Endodermal cell (in vitro differentiated cells): ENCODE data around the gene JADE1. TPM values are rescaled to one million over a fixed set of nuclear protein-coding genes. Genes with fewer than 3 reads are reported as not detected.

Source experiments
- DNase-seq: peaks from one replicate; pipeline ENCODE4 v3.0.0-alpha.2; 2017
- H3K27ac ChIP-seq: 2 replicates; pipeline ENCODE4 v1.5.1; 2013; ENCODE audit warnings: mild to moderate bottlenecking, low read depth, low read length, moderate library complexity
- H3K27me3 ChIP-seq: 2 replicates; pipeline ENCODE4 v1.6.1; 2013; ENCODE audit warnings: mild to moderate bottlenecking, low read length, moderate library complexity; ENCODE audit not compliant: insufficient read depth, control insufficient read depth, poor library complexity, severe bottlenecking
- H3K36me3 ChIP-seq: 2 replicates; pipeline ENCODE4 v1.7.0; 2013; ENCODE audit warnings: mild to moderate bottlenecking, low read length, moderate library complexity; ENCODE audit not compliant: control insufficient read depth, insufficient read depth
- H3K4me1 ChIP-seq: one replicate; pipeline ENCODE4 v1.7.0; 2013; ENCODE audit warnings: low read length; ENCODE audit not compliant: control insufficient read depth, insufficient read depth
- H3K4me3 ChIP-seq: 2 replicates; pipeline ENCODE4 v1.5.1; 2013; ENCODE audit warnings: mild to moderate bottlenecking, low read length, moderate library complexity
- H3K9ac ChIP-seq: 2 replicates; pipeline ENCODE4 v1.6.1; 2013; ENCODE audit warnings: mild to moderate bottlenecking, low read length, moderate library complexity; ENCODE audit not compliant: poor library complexity, severe bottlenecking; ENCODE audit errors: extremely low read depth
- H3K9me3 ChIP-seq: 2 replicates; pipeline ENCODE4 v1.6.1; 2013; ENCODE audit warnings: mild to moderate bottlenecking, low read length, moderate library complexity; ENCODE audit not compliant: control insufficient read depth
- H3K27ac Mint-ChIP-seq: 2 replicates; pipeline ENCODE4 v1.8.0; 2020; ENCODE audit warnings: mixed read lengths
- H3K27me3 Mint-ChIP-seq: 2 replicates; pipeline ENCODE4 v1.8.0; 2021; ENCODE audit warnings: mild to moderate bottlenecking, mixed read lengths; ENCODE audit not compliant: insufficient read depth
- H3K36me3 Mint-ChIP-seq: 2 replicates; pipeline ENCODE4 v1.8.0; 2020; ENCODE audit warnings: low read depth, mixed read lengths
- H3K4me1 Mint-ChIP-seq: 2 replicates; pipeline ENCODE4 v1.8.0; 2020; ENCODE audit warnings: mixed read lengths
- H3K4me3 Mint-ChIP-seq: 2 replicates; pipeline ENCODE4 v1.8.0; 2020; ENCODE audit warnings: mild to moderate bottlenecking, moderate library complexity, mixed read lengths
- H3K9me3 Mint-ChIP-seq: 2 replicates; pipeline ENCODE4 v1.8.0; 2020; ENCODE audit warnings: mild to moderate bottlenecking, mixed read lengths
- WGBS, 2 experiments: methylation state at CpG; one replicate each; pipeline versions ENCODE4 v1.1.5 to v1.1.7; 2013; ENCODE audit warnings: missing lambda C conversion rate in 2 of 2, mixed read lengths in 1 of 2; ENCODE audit not compliant: insufficient coverage in 1 of 2, insufficient read length in 1 of 2; 5-methylcytosine and 5-hydroxymethylcytosine counted together
- total RNA-seq, 2 donors: library from RNA; stranded (reverse); fragmentation: NEBNext Ultra II Directional in 1 of 2; extraction: Animal tissue kit (Norgen Biotek cat#: 25700) in 1 of 2; gene quantifications; 2 replicates in 1 of 2; 3 replicates in 1 of 2; pipeline ENCODE4 v1.2.1, GENCODE V29; 2021
- TF ChIP-seq, protein P1 (sequence below): fragments of 200-600 bp; sonication (generic); conservative IDR thresholded peaks from 2 replicates; pipeline ENCODE4 v1.5.0; 2021; ENCODE audit warnings: antibody characterized with exemption, mild to moderate bottlenecking

JADE1 gene
- total RNA-seq, 2 donors from 2014 or later: 48.5 to 50.8 TPM

DNA sequence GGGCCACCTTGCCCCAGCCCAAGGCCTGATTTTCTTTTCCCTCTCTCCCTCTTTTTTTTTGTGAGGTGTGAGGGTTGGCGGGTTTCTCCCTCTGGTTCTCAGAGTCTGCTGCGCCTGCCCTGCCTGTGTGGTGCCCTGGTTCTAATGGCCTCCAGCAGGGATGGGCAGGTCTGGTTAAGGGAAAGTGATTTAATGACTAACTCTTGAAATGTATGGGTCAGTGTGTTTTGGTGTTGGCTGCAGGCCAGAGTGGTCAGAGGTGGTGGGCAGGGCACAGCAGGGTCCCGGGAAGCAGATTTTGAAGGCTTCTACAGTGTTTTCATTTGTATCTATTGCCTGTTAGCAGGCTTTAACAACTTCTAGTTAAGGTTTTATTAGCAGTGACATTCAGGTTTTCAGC lies 39.0 kb downstream of the JADE1 start:
- H3K36me3 Mint-ChIP-seq: peaks cover 92% of the 10 kb centered on the region
- Histone ChIP-seq H3K9ac (no peak overlapping the region), H3K36me3 (peaks cover 95% of the 10 kb centered on the region), H3K4me3 (no peak overlapping the region), H3K4me1 (no peaks in the 10 kb centered on the region), H3K27me3 (no peaks in the 10 kb centered on the region), H3K9me3 (no peaks in the 10 kb centered on the region), H3K27ac (no peak overlapping the region)
- H3K27ac Mint-ChIP-seq: peak overlapping the region; percentile 72
- no peaks in the 10 kb centered on the region for H3K4me1 Mint-ChIP-seq
- TF ChIP-seq, protein P1, sequence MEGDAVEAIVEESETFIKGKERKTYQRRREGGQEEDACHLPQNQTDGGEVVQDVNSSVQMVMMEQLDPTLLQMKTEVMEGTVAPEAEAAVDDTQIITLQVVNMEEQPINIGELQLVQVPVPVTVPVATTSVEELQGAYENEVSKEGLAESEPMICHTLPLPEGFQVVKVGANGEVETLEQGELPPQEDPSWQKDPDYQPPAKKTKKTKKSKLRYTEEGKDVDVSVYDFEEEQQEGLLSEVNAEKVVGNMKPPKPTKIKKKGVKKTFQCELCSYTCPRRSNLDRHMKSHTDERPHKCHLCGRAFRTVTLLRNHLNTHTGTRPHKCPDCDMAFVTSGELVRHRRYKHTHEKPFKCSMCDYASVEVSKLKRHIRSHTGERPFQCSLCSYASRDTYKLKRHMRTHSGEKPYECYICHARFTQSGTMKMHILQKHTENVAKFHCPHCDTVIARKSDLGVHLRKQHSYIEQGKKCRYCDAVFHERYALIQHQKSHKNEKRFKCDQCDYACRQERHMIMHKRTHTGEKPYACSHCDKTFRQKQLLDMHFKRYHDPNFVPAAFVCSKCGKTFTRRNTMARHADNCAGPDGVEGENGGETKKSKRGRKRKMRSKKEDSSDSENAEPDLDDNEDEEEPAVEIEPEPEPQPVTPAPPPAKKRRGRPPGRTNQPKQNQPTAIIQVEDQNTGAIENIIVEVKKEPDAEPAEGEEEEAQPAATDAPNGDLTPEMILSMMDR: no peak
- no peaks in the 10 kb centered on the region for H3K27me3 Mint-ChIP-seq
- no peaks in the 10 kb centered on the region for H3K9me3 Mint-ChIP-seq
- peak; percentile 31 for DNase-seq
- 93% methylated on average over 3 of the region's 3 CpGs; no CpG with 5 or more reads in 1 of the 2 experiments for WGBS, 2 experiments
- no peak overlapping the region for H3K4me3 Mint-ChIP-seq

DNA sequence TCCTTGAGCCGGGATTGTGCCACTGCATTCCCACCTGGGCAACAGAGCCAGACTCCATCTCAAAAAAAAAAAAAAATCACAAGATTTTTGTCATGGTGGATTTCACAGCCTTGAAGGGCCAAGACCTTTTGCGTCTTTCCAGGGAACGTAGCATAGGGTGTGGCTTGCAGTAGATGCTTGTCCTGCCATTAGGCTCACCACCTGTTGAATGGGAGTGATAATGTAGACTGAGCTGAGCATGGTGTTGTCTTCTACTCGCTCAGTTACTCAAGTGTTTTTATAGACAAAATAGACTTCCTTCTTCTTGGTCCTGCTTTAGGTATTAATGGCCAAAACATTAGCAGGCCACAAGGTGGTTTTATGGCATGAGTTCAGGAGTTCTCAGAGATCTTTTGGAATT lies 40.8 kb downstream of the JADE1 start:
- H3K4me3 Mint-ChIP-seq: no peak overlapping the region
- H3K9me3 Mint-ChIP-seq: no peaks in the 10 kb centered on the region
- H3K27ac Mint-ChIP-seq: no peak overlapping the region
- WGBS, 2 experiments: 80 to 95% methylated on average over 2 to 4 of the region's 4 CpGs
- Histone ChIP-seq H3K27me3 (no peaks in the 10 kb centered on the region), H3K9ac (no peak overlapping the region), H3K4me1 (no peaks in the 10 kb centered on the region), H3K27ac (no peak overlapping the region), H3K9me3 (no peaks in the 10 kb centered on the region), H3K4me3 (no peak overlapping the region), H3K36me3 (peaks cover 95% of the 10 kb centered on the region)
- DNase-seq: peak; percentile 10
- TF ChIP-seq, protein P1: no peak
- no peaks in the 10 kb centered on the region for H3K27me3 Mint-ChIP-seq
- H3K4me1 Mint-ChIP-seq: no peaks in the 10 kb centered on the region
- peaks cover 91% of the 10 kb centered on the region for H3K36me3 Mint-ChIP-seq

DNA sequence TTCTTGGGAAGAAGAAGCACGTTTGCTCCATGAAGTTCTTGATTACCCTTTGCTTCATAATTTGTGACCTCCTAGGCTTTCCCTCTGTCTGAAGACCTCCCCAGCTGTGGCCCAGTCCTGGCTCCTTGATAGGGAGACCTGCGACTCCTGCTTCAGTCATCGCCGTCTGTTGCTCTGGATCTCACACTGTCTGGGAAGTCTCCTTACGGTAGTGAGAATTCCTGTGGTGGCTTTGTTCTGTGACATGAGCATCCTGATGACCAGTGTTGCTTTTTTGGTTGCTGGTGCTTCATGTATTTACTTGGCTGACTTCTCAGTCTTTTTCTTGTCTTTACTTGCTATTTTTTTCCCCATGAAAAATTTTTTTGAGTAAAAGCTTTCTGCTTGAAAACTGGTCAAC lies 44.2 kb downstream of the JADE1 start:
- Histone ChIP-seq H3K27ac (no peak overlapping the region), H3K9me3 (no peaks in the 10 kb centered on the region), H3K4me3 (no peak overlapping the region), H3K9ac (no peak overlapping the region), H3K4me1 (no peaks in the 10 kb centered on the region), H3K27me3 (no peaks in the 10 kb centered on the region), H3K36me3 (peaks cover 96% of the 10 kb centered on the region)
- DNase-seq: no peak
- 87 to 95% methylated on average over 5 of the region's 5 CpGs for WGBS, 2 experiments
- H3K27me3 Mint-ChIP-seq: no peaks in the 10 kb centered on the region
- H3K4me3 Mint-ChIP-seq: no peak overlapping the region
- TF ChIP-seq, protein P1: no peak
- H3K27ac Mint-ChIP-seq: peak overlapping the region; percentile 70
- no peaks in the 10 kb centered on the region for H3K9me3 Mint-ChIP-seq
- peaks cover 88% of the 10 kb centered on the region for H3K36me3 Mint-ChIP-seq
- no peaks in the 10 kb centered on the region for H3K4me1 Mint-ChIP-seq
